Lung (tissue), 12 donors: ENCODE results near the gene ANP32B. TPM values are rescaled to one million over a fixed set of nuclear protein-coding genes. Genes with fewer than 3 reads are reported as not detected.
"Not testable (repeated sequence)": the region's sequence is repeated elsewhere in the genome, so short reads cannot be mapped to it uniquely, and the experiment has no call there.

ENCODE experiments used
- ATAC-seq: fragments of 200-7000 bp; cut with Tn5 transposase; one replicate; pipeline ENCODE4 v1.9.1; 2020; ENCODE audit warnings: moderate number of reproducible peaks; ENCODE audit not compliant: insufficient read depth, low FRiP score
- DNase-seq, 3 donors: peaks; one replicate each; pipeline ENCODE4 v3.0.0-alpha.2; 2013 to 2017
- H3K27ac ChIP-seq, 2 donors: one replicate each; pipeline ENCODE4 v1.5.1; 2013; ENCODE audit warnings: mild to moderate bottlenecking in 2 of 2, moderate library complexity in 2 of 2, control low read depth in 1 of 2, inconsistent platforms in 1 of 2, low read depth in 1 of 2, low read length in 1 of 2
- H3K27me3 ChIP-seq, 3 donors: one replicate each; pipeline ENCODE4 v1.5.1; 2013; ENCODE audit warnings: low read length in 2 of 3; ENCODE audit not compliant: control insufficient read depth in 3 of 3, insufficient read depth in 3 of 3
- H3K36me3 ChIP-seq, 4 donors: one replicate each; pipeline ENCODE4 v1.5.1; 2013; ENCODE audit warnings: low read length in 4 of 4, mild to moderate bottlenecking in 1 of 4, moderate library complexity in 1 of 4; ENCODE audit not compliant: control insufficient read depth in 4 of 4, insufficient read depth in 4 of 4
- H3K4me1 ChIP-seq, 5 donors: one replicate each; pipeline ENCODE4 v1.5.1; 2013; ENCODE audit warnings: low read length in 5 of 5, mild to moderate bottlenecking in 2 of 5, moderate library complexity in 1 of 5; ENCODE audit not compliant: control insufficient read depth in 5 of 5, insufficient read depth in 5 of 5
- H3K4me3 ChIP-seq: one replicate; pipeline ENCODE4 v1.5.1; 2013; ENCODE audit warnings: mild to moderate bottlenecking, control low read depth, moderate library complexity
- H3K9ac ChIP-seq, 2 donors: one replicate each; pipeline ENCODE4 v1.5.1; 2013; ENCODE audit warnings: low read length in 2 of 2, control low read depth in 1 of 2; ENCODE audit not compliant: insufficient read depth in 1 of 2
- H3K9me3 ChIP-seq, 4 donors: one replicate each; pipeline ENCODE4 v1.5.1; 2013; ENCODE audit warnings: low read length in 3 of 4, mild to moderate bottlenecking in 1 of 4, moderate library complexity in 1 of 4; ENCODE audit not compliant: control insufficient read depth in 4 of 4, insufficient read depth in 3 of 4
- WGBS, 2 donors: extraction: QIAGEN DNeasy Blood & Tissue Kit; methylation state at CpG; one replicate each; pipeline ENCODE4 v1.1.7; 2013; 5-methylcytosine and 5-hydroxymethylcytosine counted together
- polyA plus RNA-seq, 2 donors: library from polyadenylated mRNA; stranded (reverse); fragments of 200-250 nt; gene quantifications; one replicate each; pipeline ENCODE4 v1.2.1, GENCODE V29; 2013
- total RNA-seq, 2 donors: library from RNA; depleted of rRNA in 1 of 2; stranded (reverse); fragments of >200 nt in 1 of 2; gene quantifications; one replicate each; pipeline ENCODE4 v1.2.1, GENCODE V29; 2014 to 2021
- TF ChIP-seq, protein P1 (sequence below): IDR thresholded peaks from 2 replicates; pipeline ENCODE4 v1.5.1; 2012; ENCODE audit warnings: mild to moderate bottlenecking; ENCODE audit errors: control extremely low read depth, extremely low read depth
- donor health status: control.
- donor health status: control.
- donor health status: Bipolar disorder and iron deficiency.
- donor health status: healthy.
- donor health status: DM: yes; HTN: yes; CAD: no.

Gene ANP32B
- total and polyA plus RNA-seq, 4 donors, result 45.4 to 152 (median 103) TPM

DNA sequence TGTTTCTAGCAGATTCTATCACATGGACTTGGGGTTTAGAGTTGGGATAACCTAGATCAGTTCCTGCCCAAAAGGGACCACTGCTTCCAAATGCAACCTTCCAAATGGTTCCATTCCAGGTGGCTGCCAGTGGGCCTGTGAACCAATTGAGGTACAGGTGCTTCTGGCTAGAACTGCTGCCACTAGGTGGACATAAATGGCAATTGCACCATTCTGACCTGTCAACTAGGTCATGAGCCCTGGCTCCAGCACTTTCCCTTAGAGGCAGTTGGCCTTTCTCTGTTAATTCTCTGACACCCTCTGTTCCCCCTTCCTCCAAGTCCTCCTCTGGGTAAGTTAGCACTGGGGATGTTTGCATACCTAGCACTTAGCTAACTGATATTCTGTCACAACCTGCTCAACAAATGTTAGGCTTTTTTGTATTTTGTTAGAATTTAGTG, 28.6 kb upstream of the ANP32B start:
- ATAC-seq (peak; percentile 34), DNase-seq (peak in 2 of 3 donors; percentile 17)
- Histone ChIP-seq H3K27me3 (no peaks in the 10 kb centered on the region), H3K4me1 (no peaks in the 10 kb centered on the region), H3K4me3 (no peak overlapping the region), H3K27ac (no peak overlapping the region), H3K9me3 (peaks cover 0 to 4% (median 0%) of the 10 kb centered on the region in 4 donors), H3K36me3 (no peaks in the 10 kb centered on the region), H3K9ac (no peak overlapping the region)
- TF ChIP-seq, protein P1, sequence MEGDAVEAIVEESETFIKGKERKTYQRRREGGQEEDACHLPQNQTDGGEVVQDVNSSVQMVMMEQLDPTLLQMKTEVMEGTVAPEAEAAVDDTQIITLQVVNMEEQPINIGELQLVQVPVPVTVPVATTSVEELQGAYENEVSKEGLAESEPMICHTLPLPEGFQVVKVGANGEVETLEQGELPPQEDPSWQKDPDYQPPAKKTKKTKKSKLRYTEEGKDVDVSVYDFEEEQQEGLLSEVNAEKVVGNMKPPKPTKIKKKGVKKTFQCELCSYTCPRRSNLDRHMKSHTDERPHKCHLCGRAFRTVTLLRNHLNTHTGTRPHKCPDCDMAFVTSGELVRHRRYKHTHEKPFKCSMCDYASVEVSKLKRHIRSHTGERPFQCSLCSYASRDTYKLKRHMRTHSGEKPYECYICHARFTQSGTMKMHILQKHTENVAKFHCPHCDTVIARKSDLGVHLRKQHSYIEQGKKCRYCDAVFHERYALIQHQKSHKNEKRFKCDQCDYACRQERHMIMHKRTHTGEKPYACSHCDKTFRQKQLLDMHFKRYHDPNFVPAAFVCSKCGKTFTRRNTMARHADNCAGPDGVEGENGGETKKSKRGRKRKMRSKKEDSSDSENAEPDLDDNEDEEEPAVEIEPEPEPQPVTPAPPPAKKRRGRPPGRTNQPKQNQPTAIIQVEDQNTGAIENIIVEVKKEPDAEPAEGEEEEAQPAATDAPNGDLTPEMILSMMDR, result peak; percentile 30

- Histone ChIP-seq H3K36me3 (no peaks in the 10 kb centered on the region), H3K4me3 (no peak overlapping the region), H3K9me3 (no peaks in the 10 kb centered on the region), H3K27me3 (no peaks in the 10 kb centered on the region), H3K9ac (no peak overlapping the region), H3K27ac (no peak overlapping the region), H3K4me1 (no peaks in the 10 kb centered on the region)
- TF ChIP-seq, protein P1, result no peak
- DNase-seq (no peak), ATAC-seq (no peak)
Measured at GRCh38 chr9:97956331-97956730, 26.8 kb upstream of the ANP32B start.

DNA sequence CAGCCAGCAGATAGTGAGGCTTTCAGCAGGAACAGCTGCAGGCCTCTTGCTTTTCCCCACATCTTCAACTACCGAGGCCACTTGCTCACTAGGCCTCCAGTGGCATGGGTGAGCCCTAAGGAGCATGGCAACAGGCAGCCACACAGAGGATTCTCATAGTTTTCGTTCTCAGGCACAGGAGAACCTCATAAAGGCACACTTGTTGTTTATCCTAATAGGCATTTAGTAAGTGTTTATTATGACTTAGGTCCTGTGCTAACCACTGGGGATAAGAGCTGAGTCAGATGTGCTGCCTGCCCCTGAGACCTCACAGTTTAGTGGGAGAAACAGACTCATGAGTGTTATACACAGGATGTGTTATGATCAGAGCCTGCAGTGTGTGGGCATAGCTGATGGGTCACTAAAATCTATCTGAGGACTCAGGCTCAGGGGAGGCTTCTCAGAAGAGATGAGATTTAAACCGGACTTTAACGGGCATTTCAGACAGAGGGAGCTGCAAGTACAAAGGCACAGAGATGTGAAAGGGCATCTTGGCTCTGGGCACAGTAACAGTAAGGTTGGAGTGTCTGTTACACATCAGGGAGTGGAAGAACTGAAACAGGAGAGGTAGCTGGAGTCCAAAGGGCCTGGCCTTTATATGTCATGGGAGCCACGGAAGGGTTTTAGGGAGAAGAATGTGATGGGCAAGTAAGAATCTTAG, 24.2 kb upstream of the ANP32B start:
- Histone ChIP-seq H3K27me3 (no peaks in the 10 kb centered on the region), H3K27ac (no peak overlapping the region), H3K4me1 (no peaks in the 10 kb centered on the region), H3K36me3 (no peaks in the 10 kb centered on the region), H3K4me3 (no peak overlapping the region), H3K9me3 (no peaks in the 10 kb centered on the region), H3K9ac (no peak overlapping the region)
- DNase-seq, result peak in 1 of 3 donors; percentile 14
- TF ChIP-seq, protein P1, result no peak
- 67 to 89% methylated on average over 5 of the region's 5 CpGs for WGBS, 2 donors
- no peak for ATAC-seq

- no peaks in the 10 kb centered on the region for H3K27me3 ChIP-seq
- no peak overlapping the region for H3K27ac ChIP-seq
- H3K4me3 ChIP-seq, result no peak overlapping the region
- H3K4me1 ChIP-seq, result no peaks in the 10 kb centered on the region
- no peaks in the 10 kb centered on the region for H3K36me3 ChIP-seq
- DNase-seq (no peak), ATAC-seq (no peak)
- TF ChIP-seq, protein P1, result no peak
- no peak overlapping the region for H3K9ac ChIP-seq
- H3K9me3 ChIP-seq, result no peaks in the 10 kb centered on the region
Measured at GRCh38 chr9:97959585-97959984, 23.6 kb upstream of the ANP32B start.

GRCh38 chr9:97960678-97961328, 22.3 kb upstream of the ANP32B start:
- H3K4me1 ChIP-seq, H3K27ac ChIP-seq, H3K36me3 ChIP-seq, ATAC-seq, H3K27me3 ChIP-seq, H3K9ac ChIP-seq, H3K9me3 ChIP-seq, H3K4me3 ChIP-seq, DNase-seq: not testable (repeated sequence)
- WGBS, 2 donors, result 88 to 95% methylated on average over 9 of the region's 9 CpGs
